GM23338 (cell line): ENCODE measurements around the gene TMEM178A. TPM values are rescaled to one million over a fixed set of nuclear protein-coding genes. Genes with fewer than 3 reads are reported as not detected.
A peak's percentile ranks its signal among the peaks of the same experiment; 100 is the strongest.

Experiments
- ATAC-seq: fragments of 200-7000 bp; cut with Tn5 transposase; 3 replicates; pipeline ENCODE4 v1.9.1; 2020
- DNase-seq: peaks from one replicate; pipeline ENCODE4 v3.0.0-alpha.2; 2015; ENCODE audit warnings: low spot score
- H2AFZ ChIP-seq: fragments of 200-600 bp; sonication (generic); 2 replicates; pipeline ENCODE4 v1.8.0; 2016; ENCODE audit warnings: antibody characterized with exemption, mild to moderate bottlenecking, moderate library complexity
- H3F3A ChIP-seq: fragments of 200-600 bp; sonication (generic); replicated peaks from 2 replicates; pipeline ENCODE4 v1.8.0; 2017; ENCODE audit warnings: antibody characterized with exemption, mixed run types, low read depth
- H3K27ac ChIP-seq: fragments of 200-600 bp; sonication (generic); 2 replicates; pipeline ENCODE4 v1.6.1; 2016; ENCODE audit warnings: low read depth
- H3K27me3 ChIP-seq: fragments of 200-600 bp; sonication (generic); 2 replicates; pipeline ENCODE4 v1.8.0; 2016; ENCODE audit warnings: mild to moderate bottlenecking, mixed run types, moderate library complexity; ENCODE audit not compliant: insufficient read depth
- H3K36me3 ChIP-seq: fragments of 200-600 bp; sonication (generic); 2 replicates; pipeline ENCODE4 v1.8.0; 2016; ENCODE audit warnings: mild to moderate bottlenecking; ENCODE audit not compliant: insufficient read depth
- H3K4me1 ChIP-seq: fragments of 200-600 bp; sonication (generic); 2 replicates; pipeline ENCODE4 v1.8.0; 2016; ENCODE audit warnings: mild to moderate bottlenecking, moderate library complexity; ENCODE audit not compliant: insufficient read depth
- H3K4me2 ChIP-seq: fragments of 200-600 bp; sonication (generic); 2 replicates; pipeline ENCODE4 v1.7.1; 2017; ENCODE audit warnings: mixed run types
- H3K4me3 ChIP-seq: fragments of 200-600 bp; sonication (generic); 2 replicates; pipeline ENCODE4 v1.6.1; 2016; ENCODE audit warnings: mixed run types
- H3K79me2 ChIP-seq: fragments of 200-600 bp; sonication (generic); replicated peaks from 2 replicates; pipeline ENCODE4 v1.8.0; 2017; ENCODE audit warnings: mild to moderate bottlenecking; ENCODE audit not compliant: insufficient read depth
- H3K9me2 ChIP-seq: fragments of 200-600 bp; sonication (generic); 2 replicates; pipeline ENCODE4 v1.8.0; 2017; ENCODE audit not compliant: insufficient read depth
- H4K20me1 ChIP-seq: fragments of 200-600 bp; sonication (generic); replicated peaks from 2 replicates; pipeline ENCODE4 v1.8.0; 2017; ENCODE audit warnings: mild to moderate bottlenecking; ENCODE audit not compliant: insufficient read depth
- H3K27ac Mint-ChIP-seq: 2 replicates; pipeline ENCODE4 v1.8.0; 2020; ENCODE audit warnings: inconsistent platforms, mild to moderate bottlenecking, moderate library complexity, mixed read lengths
- H3K27me3 Mint-ChIP-seq: 3 replicates; pipeline ENCODE4 v1.8.0; 2022; ENCODE audit warnings: low read depth, mild to moderate bottlenecking, moderate library complexity, mixed read lengths, inconsistent platforms; ENCODE audit not compliant: insufficient read depth, poor library complexity
- H3K36me3 Mint-ChIP-seq: 3 replicates; pipeline ENCODE4 v1.8.0; 2021; ENCODE audit warnings: low read depth, mild to moderate bottlenecking, inconsistent platforms, moderate library complexity, mixed read lengths
- H3K4me1 Mint-ChIP-seq: 3 replicates; pipeline ENCODE4 v1.8.0; 2020; ENCODE audit warnings: mild to moderate bottlenecking, inconsistent platforms, mixed read lengths
- H3K4me3 Mint-ChIP-seq: 3 replicates; pipeline ENCODE4 v1.8.0; 2021; ENCODE audit warnings: moderate library complexity, mild to moderate bottlenecking, inconsistent platforms, mixed read lengths
- H3K9me3 Mint-ChIP-seq: 3 replicates; pipeline ENCODE4 v1.8.0; 2020; ENCODE audit warnings: moderate library complexity, mild to moderate bottlenecking, inconsistent platforms, mixed read lengths
- CREB1 ChIP-seq: fragments of 250-450 bp; sonication (Bioruptor Pico); IDR thresholded peaks from 2 replicates; pipeline ENCODE4 v1.5.0; 2020; ENCODE audit warnings: low read depth, mild to moderate bottlenecking, moderate library complexity
- ZNF462 ChIP-seq: fragments of 250-450 bp; sonication (Bioruptor Pico); IDR thresholded peaks from 2 replicates; pipeline ENCODE4 v1.5.0; 2020; ENCODE audit warnings: mild to moderate bottlenecking, moderate library complexity
- polyA plus RNA-seq: library from polyadenylated mRNA; unstranded; fragments of >200 nt; fragmentation: Nextera tagmentation; extraction: Ambion mirVana; gene quantifications from 2 replicates; pipeline ENCODE4 v1.2.1, GENCODE V29; 2016
- total RNA-seq: library from RNA; depleted of rRNA; stranded (reverse); fragments of >200 nt; shearing (Covaris generic); gene quantifications from 2 replicates; pipeline ENCODE4 v1.2.3, GENCODE V29; 2014

TMEM178A gene
- total and polyA plus RNA-seq, 2 experiments from 2014 or later: 10.3 to 12.3 TPM

DNA sequence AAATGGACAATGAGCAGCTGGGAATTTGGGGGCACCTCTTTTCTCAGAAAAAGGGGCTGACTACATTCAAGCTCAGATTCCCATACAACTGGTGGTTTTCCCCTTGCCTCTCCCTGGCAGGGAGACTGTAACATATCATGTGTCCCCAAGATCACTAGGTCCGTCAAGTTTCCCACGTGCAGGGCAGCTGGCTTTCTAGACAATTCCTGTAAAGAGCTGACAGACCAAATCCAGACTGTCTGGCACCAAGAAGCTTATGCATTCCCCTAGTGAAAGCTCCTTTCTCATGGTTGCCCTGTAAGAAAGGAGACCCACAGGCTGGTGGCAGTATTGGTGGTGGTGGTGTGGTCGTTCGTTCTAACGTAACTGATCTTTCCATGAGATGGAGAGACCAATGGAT, 64.6 kb downstream of the TMEM178A start:
- TF ChIP-seq ZNF462 (CRISPR knock-in tag): no peak
- no peak for DNase-seq
- no peak overlapping the region for H3K27ac ChIP-seq

DNA sequence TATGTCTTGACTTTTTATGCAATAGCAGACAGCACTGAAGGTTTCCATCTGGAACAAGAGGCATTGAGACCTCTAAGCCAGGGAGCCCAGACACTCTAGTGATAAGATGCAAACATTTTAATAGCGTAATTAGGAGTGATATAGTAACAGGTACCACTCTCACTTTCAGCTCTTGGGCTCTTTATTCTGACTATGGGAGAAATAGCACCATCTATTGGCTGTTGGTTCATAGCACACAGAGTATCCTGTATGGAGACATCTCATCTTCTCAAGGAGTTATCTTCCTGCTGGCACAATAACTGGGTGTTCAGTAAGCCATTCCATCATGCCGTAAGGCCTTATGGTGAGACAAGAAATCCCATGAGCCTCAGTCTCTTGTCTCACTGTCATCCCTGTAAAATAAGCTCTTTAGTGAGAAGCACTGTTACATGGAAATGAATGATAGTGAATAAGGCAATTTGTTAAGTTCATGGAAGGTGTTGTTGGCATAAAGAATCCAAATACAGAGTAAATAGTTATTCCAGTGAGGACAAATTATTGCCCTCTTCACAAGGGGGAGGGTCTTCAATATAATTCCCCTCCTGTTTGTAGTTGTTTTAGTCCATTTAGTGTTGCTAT, 65.1 kb downstream of the TMEM178A start:
- peaks cover 13% of the 10 kb centered on the region for H3K79me2 ChIP-seq
- H3K27me3 ChIP-seq: no peaks in the 10 kb centered on the region
- H2AFZ ChIP-seq: no peak overlapping the region
- DNase-seq: peak; percentile 75
- H3K4me3 ChIP-seq: no peak overlapping the region
- peaks cover 3% of the 10 kb centered on the region; the same call in 1 of the 2 replicates for H3K36me3 ChIP-seq
- Mint-ChIP-seq H3K27me3 (peaks cover 2% of the 10 kb centered on the region), H3K36me3 (peaks cover 48% of the 10 kb centered on the region), H3K27ac (no peak overlapping the region), H3K4me3 (no peak overlapping the region), H3K4me1 (peaks cover 19% of the 10 kb centered on the region), H3K9me3 (no peaks in the 10 kb centered on the region)
- H3K9me2 ChIP-seq: no peaks in the 10 kb centered on the region; the same call in 1 of the 2 replicates
- H3F3A ChIP-seq: no peaks in the 10 kb centered on the region
- H3K27ac ChIP-seq: no peak overlapping the region
- no peak overlapping the region for H3K4me2 ChIP-seq
- no peaks in the 10 kb centered on the region for H4K20me1 ChIP-seq
- peak; percentile 85 for ATAC-seq
- peaks cover 14% of the 10 kb centered on the region; the same call in 1 of the 2 replicates for H3K4me1 ChIP-seq
- peak; percentile 53; the same call in 1 of the 2 replicates for TF ChIP-seq ZNF462 (CRISPR knock-in tag)
- no peak for TF ChIP-seq CREB1 (CRISPR knock-in tag)

More for the DNA sequence above, 64.6 kb downstream of the TMEM178A start:
- Histone ChIP-seq H4K20me1 (no peaks in the 10 kb centered on the region), H3K27me3 (no peaks in the 10 kb centered on the region), H3K36me3 (peaks cover 3% of the 10 kb centered on the region; the same call in 1 of the 2 replicates), H3K9me2 (no peaks in the 10 kb centered on the region; the same call in 1 of the 2 replicates), H2AFZ (no peak overlapping the region), H3K79me2 (peaks cover 8% of the 10 kb centered on the region), H3K4me1 (peaks cover 14% of the 10 kb centered on the region; the same call in 1 of the 2 replicates), H3F3A (no peaks in the 10 kb centered on the region), H3K4me3 (no peak overlapping the region), H3K4me2 (no peak overlapping the region)
- Mint-ChIP-seq H3K9me3 (no peaks in the 10 kb centered on the region), H3K27ac (no peak overlapping the region), H3K4me3 (no peak overlapping the region), H3K27me3 (peaks cover 2% of the 10 kb centered on the region), H3K36me3 (peaks cover 43% of the 10 kb centered on the region), H3K4me1 (peaks cover 19% of the 10 kb centered on the region)
- ATAC-seq: no peak; the same call in 2 of the 3 replicates
